GM23248 (cell line): ENCODE measurements around the gene SPATC1L. TPM values are rescaled to one million over a fixed set of nuclear protein-coding genes. Genes with fewer than 3 reads are reported as not detected.

Experiments
- DNase-seq: peaks from one replicate; pipeline ENCODE4 v3.0.0-alpha.2; 2015
- H2AFZ ChIP-seq: fragments of 200-600 bp; sonication (generic); 2 replicates; pipeline ENCODE4 v1.6.1; 2016; ENCODE audit warnings: antibody characterized with exemption
- H3F3A ChIP-seq: fragments of 200-600 bp; sonication (generic); 2 replicates; pipeline ENCODE4 v1.6.1; 2016; ENCODE audit warnings: mild to moderate bottlenecking, antibody characterized with exemption, mixed run types; ENCODE audit not compliant: insufficient read depth
- H3K27ac ChIP-seq: fragments of 200-600 bp; sonication (generic); 2 replicates; pipeline ENCODE4 v1.5.1; 2016; ENCODE audit warnings: mild to moderate bottlenecking
- H3K27me3 ChIP-seq: fragments of 200-600 bp; sonication (generic); replicated peaks from 2 replicates; pipeline ENCODE4 v1.6.1; 2016; ENCODE audit warnings: mild to moderate bottlenecking; ENCODE audit not compliant: insufficient read depth
- H3K36me3 ChIP-seq: fragments of 200-600 bp; sonication (generic); 2 replicates; pipeline ENCODE4 v1.6.1; 2016; ENCODE audit warnings: low read depth, mild to moderate bottlenecking
- H3K4me1 ChIP-seq: fragments of 200-600 bp; sonication (generic); 2 replicates; pipeline ENCODE4 v1.6.1; 2016; ENCODE audit warnings: mild to moderate bottlenecking; ENCODE audit not compliant: insufficient read depth
- H3K4me2 ChIP-seq: fragments of 200-600 bp; sonication (generic); one replicate; pipeline ENCODE4 v1.6.1; 2016; ENCODE audit warnings: mild to moderate bottlenecking; ENCODE audit not compliant: unreplicated experiment
- H3K4me3 ChIP-seq: fragments of 200-600 bp; sonication (generic); 2 replicates; pipeline ENCODE4 v1.5.1; 2016; ENCODE audit warnings: mild to moderate bottlenecking
- H3K79me2 ChIP-seq: fragments of 200-600 bp; sonication (generic); 2 replicates; pipeline ENCODE4 v1.6.1; 2016; ENCODE audit warnings: mild to moderate bottlenecking; ENCODE audit not compliant: insufficient read depth
- H3K9ac ChIP-seq: fragments of 200-600 bp; sonication (generic); 2 replicates; pipeline ENCODE4 v1.6.1; 2016; ENCODE audit warnings: mild to moderate bottlenecking
- H3K9me2 ChIP-seq: fragments of 200-600 bp; sonication (generic); 2 replicates; pipeline ENCODE4 v1.6.1; 2016; ENCODE audit warnings: mixed run types, mild to moderate bottlenecking, moderate library complexity; ENCODE audit not compliant: insufficient read depth
- H3K9me3 ChIP-seq: fragments of 200-600 bp; sonication (generic); one replicate; pipeline ENCODE4 v1.6.1; 2017; ENCODE audit warnings: low read depth
- H4K20me1 ChIP-seq: fragments of 200-600 bp; sonication (generic); 2 replicates; pipeline ENCODE4 v1.6.0; 2016; ENCODE audit not compliant: insufficient read depth
- EZH2 ChIP-seq: fragments of 200-600 bp; sonication (generic); IDR thresholded peaks from 2 replicates; pipeline ENCODE4 v1.6.1; 2018; ENCODE audit warnings: antibody characterized with exemption, mild to moderate bottlenecking; ENCODE audit not compliant: insufficient read depth, poor library complexity, severe bottlenecking
- EZH2phosphoT487 ChIP-seq: fragments of 200-600 bp; sonication (generic); IDR thresholded peaks from 2 replicates; pipeline ENCODE4 v1.6.1; 2018; ENCODE audit warnings: antibody characterized with exemption, moderate library complexity, mild to moderate bottlenecking, low read depth; ENCODE audit not compliant: insufficient read depth
- WGBS, 2 experiments: methylation state at CpG; one replicate each; pipeline ENCODE4 v1.1.6; 2015 to 2017; ENCODE audit warnings: low lambda C conversion rate in 2 of 2, low coverage in 1 of 2; ENCODE audit errors: missing lambda C conversion rate in 2 of 2; 5-methylcytosine and 5-hydroxymethylcytosine counted together
- in situ Hi-C: fragments of 300-500 bp; cut with MboI; formaldehyde crosslinking; loops from 2 replicates; pipeline ENCODE4 v1.15.0; 2020
- polyA plus RNA-seq: library from polyadenylated mRNA; unstranded; fragments of >200 nt; fragmentation: Nextera tagmentation; extraction: Ambion mirVana; gene quantifications from 2 replicates; pipeline ENCODE4 v1.2.1, GENCODE V29; 2016
- total RNA-seq: library from RNA; depleted of rRNA; stranded (reverse); fragments of >200 nt; shearing (Covaris generic); gene quantifications from 2 replicates; pipeline ENCODE4 v1.2.3, GENCODE V29; 2014

The SPATC1L gene
- total and polyA plus RNA-seq, 2 experiments from 2014 or later: 5.2 to 15.7 TPM

- Histone ChIP-seq H3K9me3 (no peaks in the 10 kb centered on the region), H3K9me2 (no peaks in the 10 kb centered on the region), H3K4me3 (no peak overlapping the region), H3K27me3 (no peaks in the 10 kb centered on the region), H3K4me1 (no peaks in the 10 kb centered on the region), H3K79me2 (no peaks in the 10 kb centered on the region), H2AFZ (no peak overlapping the region), H3F3A (peaks cover 6% of the 10 kb centered on the region; the same call in 1 of the 2 replicates), H3K36me3 (no peaks in the 10 kb centered on the region), H3K27ac (no peak overlapping the region), H3K4me2 (no peak overlapping the region), H3K9ac (no peak overlapping the region), H4K20me1 (no peaks in the 10 kb centered on the region)
- in situ Hi-C loops: no loop called here
- 85 to 89% methylated on average over 44 to 45 of the region's 45 CpGs for WGBS, 2 experiments
- TF ChIP-seq EZH2 (no peak), EZH2phosphoT487 (no peak)
- no peak for DNase-seq
These were observed 32.0 kb downstream of the SPATC1L start for GRCh38 chr21:46151989-46152926.

- in situ Hi-C loops: no loop called here
- Histone ChIP-seq H4K20me1 (no peaks in the 10 kb centered on the region), H2AFZ (no peak overlapping the region), H3K9me2 (no peaks in the 10 kb centered on the region), H3K4me2 (no peak overlapping the region), H3K36me3 (no peaks in the 10 kb centered on the region), H3K79me2 (no peaks in the 10 kb centered on the region), H3K4me3 (no peak overlapping the region), H3K27ac (no peak overlapping the region), H3K27me3 (no peaks in the 10 kb centered on the region), H3K9me3 (no peaks in the 10 kb centered on the region), H3F3A (peaks cover 6% of the 10 kb centered on the region; the same call in 1 of the 2 replicates), H3K9ac (no peak overlapping the region), H3K4me1 (no peaks in the 10 kb centered on the region)
- TF ChIP-seq EZH2phosphoT487 (no peak), EZH2 (no peak)
- no peak for DNase-seq
- WGBS, 2 experiments: 89 to 90% methylated on average over 43 to 46 of the region's 47 CpGs
These were observed 32.8 kb downstream of the SPATC1L start for GRCh38 chr21:46151261-46151988.

- Histone ChIP-seq H3K4me1 (no peaks in the 10 kb centered on the region), H3K79me2 (no peaks in the 10 kb centered on the region), H4K20me1 (no peaks in the 10 kb centered on the region), H3K9me3 (no peaks in the 10 kb centered on the region), H3K27ac (no peak overlapping the region), H3K4me2 (no peak overlapping the region), H3K36me3 (no peaks in the 10 kb centered on the region), H2AFZ (no peak overlapping the region), H3K9ac (no peak overlapping the region), H3K4me3 (no peak overlapping the region), H3F3A (peaks cover 6% of the 10 kb centered on the region; the same call in 1 of the 2 replicates), H3K27me3 (no peaks in the 10 kb centered on the region), H3K9me2 (no peaks in the 10 kb centered on the region)
- no peak for TF ChIP-seq EZH2phosphoT487
- TF ChIP-seq EZH2: no peak
- DNase-seq: no peak
- 67 to 75% methylated on average over 15 to 24 of the region's 24 CpGs for WGBS, 2 experiments
- in situ Hi-C loops: no loop called here
These were observed 33.7 kb downstream of the SPATC1L start for GRCh38 chr21:46150491-46151121.

- Histone ChIP-seq H2AFZ (no peak overlapping the region), H3K9me3 (no peaks in the 10 kb centered on the region), H3K4me3 (no peak overlapping the region), H3K4me1 (no peaks in the 10 kb centered on the region), H4K20me1 (no peaks in the 10 kb centered on the region), H3K27ac (no peak overlapping the region), H3K4me2 (no peak overlapping the region), H3K9me2 (no peaks in the 10 kb centered on the region), H3K27me3 (no peaks in the 10 kb centered on the region), H3K36me3 (no peaks in the 10 kb centered on the region), H3K9ac (no peak overlapping the region), H3F3A (peaks cover 6% of the 10 kb centered on the region; the same call in 1 of the 2 replicates), H3K79me2 (no peaks in the 10 kb centered on the region)
- TF ChIP-seq EZH2: no peak
- 62 to 71% methylated on average over 12 to 18 of the region's 19 CpGs for WGBS, 2 experiments
- in situ Hi-C loops: no loop called here
- DNase-seq: no peak
These were observed 34.2 kb downstream of the SPATC1L start for GRCh38 chr21:46150073-46150472.
